ENCODE data around the gene EBNA1BP2. TPM values are rescaled to one million over a fixed set of nuclear protein-coding genes. Genes with fewer than 3 reads are reported as not detected.

Gene EBNA1BP2, protein sequence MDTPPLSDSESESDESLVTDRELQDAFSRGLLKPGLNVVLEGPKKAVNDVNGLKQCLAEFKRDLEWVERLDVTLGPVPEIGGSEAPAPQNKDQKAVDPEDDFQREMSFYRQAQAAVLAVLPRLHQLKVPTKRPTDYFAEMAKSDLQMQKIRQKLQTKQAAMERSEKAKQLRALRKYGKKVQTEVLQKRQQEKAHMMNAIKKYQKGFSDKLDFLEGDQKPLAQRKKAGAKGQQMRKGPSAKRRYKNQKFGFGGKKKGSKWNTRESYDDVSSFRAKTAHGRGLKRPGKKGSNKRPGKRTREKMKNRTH
- total RNA-seq = 28.1 TPM
- long read RNA-seq, transcript EBNA1BP2-201 (9 exons, 1,322 nt) = major isoform, 46 of 49 reads
- long read RNA-seq, partial matches to known transcripts = 0 of 49 reads
- long read RNA-seq, other reads (novel, unspliced or antisense) = 2 of 49 reads

GRCh38 chr1:43171876-43172526 lies at the start of gene EBNA1BP2, which contains the start of gene CFAP57:
Gene EBNA1BP2, minus strand, starts transcription at chr1:43172290. Its CDS starts 172 bp downstream, at chr1:43172118.
Gene CFAP57, plus strand, starts transcription at chr1:43172330. Its CDS starts 424 bp downstream, at chr1:43172754.
- H3K4me3 ChIP-seq = peak within 1 kb of the TSS; percentile 80
- DNase-seq (peak; percentile 92), ATAC-seq (peak; percentile 93)
- H3K27ac ChIP-seq = peak within 1 kb of the TSS; percentile 44
- H3K9me3 ChIP-seq = no peaks in the 10 kb centered on the region
- intact Hi-C loops (cut with DNase I) = no loop called here
- peaks cover 14% of the 10 kb centered on the region for H3K4me1 ChIP-seq
- peaks cover 35% of the 10 kb centered on the region for H3K36me3 ChIP-seq
- no peaks in the 10 kb centered on the region for H3K27me3 ChIP-seq
- TF ChIP-seq, protein P1, sequence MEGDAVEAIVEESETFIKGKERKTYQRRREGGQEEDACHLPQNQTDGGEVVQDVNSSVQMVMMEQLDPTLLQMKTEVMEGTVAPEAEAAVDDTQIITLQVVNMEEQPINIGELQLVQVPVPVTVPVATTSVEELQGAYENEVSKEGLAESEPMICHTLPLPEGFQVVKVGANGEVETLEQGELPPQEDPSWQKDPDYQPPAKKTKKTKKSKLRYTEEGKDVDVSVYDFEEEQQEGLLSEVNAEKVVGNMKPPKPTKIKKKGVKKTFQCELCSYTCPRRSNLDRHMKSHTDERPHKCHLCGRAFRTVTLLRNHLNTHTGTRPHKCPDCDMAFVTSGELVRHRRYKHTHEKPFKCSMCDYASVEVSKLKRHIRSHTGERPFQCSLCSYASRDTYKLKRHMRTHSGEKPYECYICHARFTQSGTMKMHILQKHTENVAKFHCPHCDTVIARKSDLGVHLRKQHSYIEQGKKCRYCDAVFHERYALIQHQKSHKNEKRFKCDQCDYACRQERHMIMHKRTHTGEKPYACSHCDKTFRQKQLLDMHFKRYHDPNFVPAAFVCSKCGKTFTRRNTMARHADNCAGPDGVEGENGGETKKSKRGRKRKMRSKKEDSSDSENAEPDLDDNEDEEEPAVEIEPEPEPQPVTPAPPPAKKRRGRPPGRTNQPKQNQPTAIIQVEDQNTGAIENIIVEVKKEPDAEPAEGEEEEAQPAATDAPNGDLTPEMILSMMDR (IDR thresholded peaks at IDR 0.05) = no peak

DNA sequence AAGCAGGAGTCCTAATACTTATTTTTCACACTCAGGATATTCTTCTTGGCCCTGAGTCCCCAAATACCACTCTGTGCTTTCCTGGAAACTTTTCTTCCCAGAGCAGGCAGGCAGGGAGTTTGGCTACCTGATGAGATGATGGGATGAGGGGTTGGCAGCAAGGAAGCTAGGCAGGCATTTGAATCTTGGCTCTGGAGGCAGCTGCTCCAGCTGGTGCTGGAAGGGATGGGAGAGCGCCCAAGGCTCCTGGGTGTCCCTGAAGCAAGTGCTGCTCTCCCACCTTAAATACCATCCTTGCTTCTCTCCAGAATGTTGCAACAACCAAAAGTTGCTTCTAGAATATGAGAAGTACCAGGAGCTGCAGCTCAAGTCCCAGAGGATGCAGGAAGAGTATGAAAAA lies 49.7 kb upstream of the EBNA1BP2 start:
- no peak for DNase-seq
- H3K36me3 ChIP-seq = no peaks in the 10 kb centered on the region
- H3K4me1 ChIP-seq = no peaks in the 10 kb centered on the region
- H3K9me3 ChIP-seq = no peaks in the 10 kb centered on the region
- no peaks in the 10 kb centered on the region for H3K27me3 ChIP-seq
- intact Hi-C loops (cut with DNase I) = no loop called here
- no peak overlapping the region for H3K27ac ChIP-seq
- TF ChIP-seq, protein P1 (IDR thresholded peaks at IDR 0.05) = no peak
- no peak for ATAC-seq
- H3K4me3 ChIP-seq = no peak overlapping the region

DNA sequence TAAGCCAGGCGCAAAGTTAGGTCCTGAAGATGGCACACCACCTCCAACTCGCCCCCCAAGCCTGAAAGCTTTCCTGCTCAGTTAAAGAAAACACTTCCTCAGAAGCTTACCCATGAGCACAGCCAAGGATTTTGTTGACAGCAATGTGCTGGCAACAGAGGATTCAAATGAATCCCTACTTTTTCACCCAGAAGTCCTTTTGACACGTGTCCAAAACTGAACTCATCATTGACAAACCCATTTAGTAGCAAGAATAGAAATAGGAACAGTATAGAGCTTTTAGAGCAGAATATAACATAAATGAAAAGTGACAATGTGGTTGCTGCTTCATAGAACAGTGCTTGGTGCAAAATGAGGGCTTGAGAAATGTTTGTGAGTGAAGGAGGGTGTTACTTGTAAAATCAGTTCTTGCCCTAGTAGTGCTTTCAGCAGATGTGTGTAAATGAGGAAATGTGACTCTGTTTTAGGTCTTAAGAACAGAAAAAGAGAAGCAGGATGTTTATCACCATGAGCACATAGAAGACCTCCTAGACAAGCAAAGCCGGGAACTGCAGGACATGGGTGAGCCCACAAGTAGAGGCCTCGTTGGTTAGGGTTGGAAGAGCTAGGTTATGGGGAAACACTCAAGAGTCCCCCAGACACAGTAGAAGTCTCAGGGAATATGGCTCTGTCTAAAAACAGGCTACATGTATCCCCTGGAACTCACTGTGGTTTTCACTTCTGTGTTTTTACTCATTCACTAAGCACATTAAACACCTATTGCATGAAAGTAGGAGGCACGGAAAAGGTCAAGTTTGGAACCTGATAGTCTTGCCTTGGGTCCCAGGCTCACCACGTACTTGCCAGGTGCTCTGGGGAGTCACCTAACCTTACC lies 49.1 kb upstream of the EBNA1BP2 start:
- TF ChIP-seq, protein P1 (IDR thresholded peaks at IDR 0.05) = no peak
- Histone ChIP-seq H3K27ac (no peak overlapping the region), H3K9me3 (no peaks in the 10 kb centered on the region), H3K36me3 (no peaks in the 10 kb centered on the region), H3K4me3 (no peak overlapping the region), H3K27me3 (no peaks in the 10 kb centered on the region), H3K4me1 (no peaks in the 10 kb centered on the region)
- ATAC-seq (peak; percentile 24), DNase-seq (no peak)
- intact Hi-C loops (cut with DNase I) = no loop called here

DNA sequence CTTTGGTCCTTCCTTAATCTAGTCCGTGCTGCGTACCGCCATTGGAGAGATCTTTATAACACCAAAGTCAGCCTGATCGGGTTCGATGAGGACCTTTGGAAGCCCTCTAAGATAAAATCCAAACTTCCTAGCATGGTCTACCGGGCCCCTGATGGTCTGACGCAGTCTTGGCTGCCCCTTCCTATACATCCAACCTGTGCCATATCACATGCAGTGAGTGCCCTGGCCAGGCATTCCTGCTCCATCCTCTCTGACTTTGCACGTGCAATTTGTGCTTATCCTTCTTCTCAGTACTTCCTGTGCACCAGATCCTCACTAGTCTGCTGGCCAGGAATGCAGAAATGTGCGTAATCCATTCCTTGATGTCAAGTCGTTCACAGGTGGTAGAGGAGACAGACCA lies 45.7 kb upstream of the EBNA1BP2 start:
- ATAC-seq = no peak
- DNase-seq = no peak
- Histone ChIP-seq H3K27me3 (no peaks in the 10 kb centered on the region), H3K9me3 (no peaks in the 10 kb centered on the region), H3K27ac (no peak overlapping the region), H3K36me3 (no peaks in the 10 kb centered on the region), H3K4me3 (no peak overlapping the region), H3K4me1 (no peaks in the 10 kb centered on the region)
- intact Hi-C loops (cut with DNase I) = no loop called here
- TF ChIP-seq, protein P1 (IDR thresholded peaks at IDR 0.05) = no peak
